H9 (cell line): ENCODE measurements around the gene GRIP2. TPM values are rescaled to one million over a fixed set of nuclear protein-coding genes. Genes with fewer than 3 reads are reported as not detected.

Source experiments
- DNase-seq: peaks from one replicate; pipeline ENCODE4 v3.0.0-alpha.2; 2017
- H2AFZ ChIP-seq: one replicate; pipeline ENCODE4 v1.6.1; 2013; ENCODE audit warnings: mild to moderate bottlenecking, low read length, control low read depth, moderate library complexity
- H2AK5ac ChIP-seq: 2 replicates; pipeline ENCODE4 v1.6.1; 2013; ENCODE audit warnings: low read length, control low read depth, mixed read lengths; ENCODE audit not compliant: insufficient read length
- H2BK120ac ChIP-seq: one replicate; pipeline ENCODE4 v1.6.1; 2013; ENCODE audit warnings: low read depth, mild to moderate bottlenecking, low read length, control low read depth, inconsistent platforms; ENCODE audit not compliant: poor library complexity, severe bottlenecking
- H2BK12ac ChIP-seq: 2 replicates; pipeline ENCODE4 v1.6.1; 2013; ENCODE audit warnings: low read length, control low read depth, mixed read lengths, low read depth; ENCODE audit not compliant: insufficient read length
- H2BK15ac ChIP-seq: 2 replicates; pipeline ENCODE4 v1.6.1; 2013; ENCODE audit warnings: low read depth, low read length, control low read depth
- H2BK20ac ChIP-seq: one replicate; pipeline ENCODE4 v1.6.1; 2013; ENCODE audit warnings: low read depth, mild to moderate bottlenecking, low read length, control low read depth, inconsistent platforms; ENCODE audit not compliant: poor library complexity, severe bottlenecking
- H2BK5ac ChIP-seq: 2 replicates; pipeline ENCODE4 v1.6.1; 2013; ENCODE audit warnings: low read length, control low read depth, mixed read lengths; ENCODE audit not compliant: insufficient read length
- H3K14ac ChIP-seq: 2 replicates; pipeline ENCODE4 v1.6.1; 2013; ENCODE audit warnings: low read length, control low read depth; ENCODE audit not compliant: insufficient read depth
- H3K18ac ChIP-seq: 2 replicates; pipeline ENCODE4 v1.6.1; 2013; ENCODE audit warnings: low read depth, mild to moderate bottlenecking, mixed read lengths, low read length, control low read depth; ENCODE audit not compliant: insufficient read length
- H3K23ac ChIP-seq: 2 replicates; pipeline ENCODE4 v1.6.1; 2013; ENCODE audit warnings: low read length, control low read depth, mixed read lengths, low read depth; ENCODE audit not compliant: insufficient read length
- H3K23me2 ChIP-seq: 2 replicates; pipeline ENCODE4 v1.6.1; 2013; ENCODE audit warnings: low read depth, mild to moderate bottlenecking, mixed read lengths, low read length, control low read depth; ENCODE audit not compliant: insufficient read length, poor library complexity, severe bottlenecking
- H3K27ac ChIP-seq: 2 replicates; pipeline ENCODE4 v1.5.1; 2013; ENCODE audit warnings: low read length, control low read depth, mixed read lengths, low read depth; ENCODE audit not compliant: insufficient read length
- H3K27me3 ChIP-seq: 2 replicates; pipeline ENCODE4 v1.6.1; 2013; ENCODE audit warnings: low read length, control low read depth, inconsistent platforms; ENCODE audit not compliant: insufficient read depth
- H3K4ac ChIP-seq: 2 replicates; pipeline ENCODE4 v1.6.1; 2013; ENCODE audit warnings: low read depth, mild to moderate bottlenecking, control low read depth, inconsistent platforms, low read length, moderate library complexity
- H3K4me1 ChIP-seq: 2 replicates; pipeline ENCODE4 v1.6.1; 2013; ENCODE audit warnings: low read length, control low read depth, inconsistent platforms; ENCODE audit not compliant: insufficient read depth
- H3K4me2 ChIP-seq: 2 replicates; pipeline ENCODE4 v1.6.1; 2013; ENCODE audit warnings: low read length, control low read depth, mixed read lengths; ENCODE audit not compliant: insufficient read length, insufficient read depth
- H3K56ac ChIP-seq: 2 replicates; pipeline ENCODE4 v1.6.1; 2013; ENCODE audit warnings: low read depth, mild to moderate bottlenecking, mixed read lengths, low read length, control low read depth; ENCODE audit not compliant: insufficient read length
- H3K79me1 ChIP-seq: 2 replicates; pipeline ENCODE4 v1.6.1; 2013; ENCODE audit warnings: low read depth, mild to moderate bottlenecking, moderate library complexity, low read length, control low read depth, inconsistent platforms; ENCODE audit not compliant: insufficient read depth, poor library complexity, severe bottlenecking
- H3K79me2 ChIP-seq: 2 replicates; pipeline ENCODE4 v1.6.1; 2013; ENCODE audit warnings: low read length, control low read depth, inconsistent platforms; ENCODE audit not compliant: insufficient read depth
- H3K9ac ChIP-seq: 2 replicates; pipeline ENCODE4 v1.6.1; 2013; ENCODE audit warnings: low read length, control low read depth, mixed read lengths; ENCODE audit not compliant: insufficient read length; ENCODE audit errors: extremely low read depth
- H3K9me3 ChIP-seq: one replicate; pipeline ENCODE4 v1.6.1; 2013; ENCODE audit warnings: low read depth, low read length, inconsistent platforms; ENCODE audit not compliant: control insufficient read depth
- H3T11ph ChIP-seq: one replicate; pipeline ENCODE4 v1.6.1; 2013; ENCODE audit warnings: mild to moderate bottlenecking, low read length, control low read depth, inconsistent platforms
- H4K20me1 ChIP-seq: one replicate; pipeline ENCODE4 v1.6.1; 2013; ENCODE audit not compliant: control insufficient read depth, insufficient read length, insufficient read depth
- H4K5ac ChIP-seq: 2 replicates; pipeline ENCODE4 v1.6.1; 2013; ENCODE audit warnings: low read depth, mild to moderate bottlenecking, mixed read lengths, low read length, control low read depth; ENCODE audit not compliant: insufficient read length
- H4K8ac ChIP-seq: replicated peaks from 2 replicates; pipeline ENCODE4 v1.6.1; 2013; ENCODE audit warnings: low read length, control low read depth, mixed read lengths, low read depth; ENCODE audit not compliant: insufficient read length
- H4K91ac ChIP-seq: 2 replicates; pipeline ENCODE4 v1.6.1; 2013; ENCODE audit warnings: low read depth, mild to moderate bottlenecking, moderate library complexity, mixed read lengths, low read length, control low read depth; ENCODE audit not compliant: insufficient read length
- H3K27ac Mint-ChIP-seq, 3 experiments: 2 replicates in 2 of 3; 3 replicates in 1 of 3; pipeline ENCODE4 v1.8.0; 2020 to 2021; ENCODE audit warnings: mixed read lengths in 3 of 3, mild to moderate bottlenecking in 1 of 3, moderate library complexity in 1 of 3
- H3K27me3 Mint-ChIP-seq: 2 replicates; pipeline ENCODE4 v1.8.0; 2021; ENCODE audit warnings: low read depth, mild to moderate bottlenecking, moderate library complexity, mixed read lengths
- H3K36me3 Mint-ChIP-seq, 3 experiments: 2 replicates in 2 of 3; 3 replicates in 1 of 3; pipeline ENCODE4 v1.8.0; 2020 to 2021; ENCODE audit warnings: low read depth in 3 of 3, mixed read lengths in 3 of 3; ENCODE audit not compliant: insufficient read depth in 1 of 3
- H3K4me1 Mint-ChIP-seq, 2 experiments: 2 replicates each; pipeline ENCODE4 v1.8.0; 2020; ENCODE audit warnings: mixed read lengths in 2 of 2
- H3K4me3 Mint-ChIP-seq, 2 experiments: 2 replicates in 1 of 2; 3 replicates in 1 of 2; pipeline ENCODE4 v1.8.0; 2020 to 2021; ENCODE audit warnings: mild to moderate bottlenecking in 2 of 2, mixed read lengths in 2 of 2, moderate library complexity in 1 of 2
- H3K9me3 Mint-ChIP-seq, 2 experiments: 2 replicates in 1 of 2; 3 replicates in 1 of 2; pipeline ENCODE4 v1.8.0; 2020; ENCODE audit warnings: mild to moderate bottlenecking in 2 of 2, mixed read lengths in 2 of 2, moderate library complexity in 1 of 2
- WGBS: extraction: QIAGEN DNeasy Blood & Tissue Kit; methylation state at CpG from one replicate; pipeline ENCODE4 v1.1.7; 2013; ENCODE audit warnings: missing lambda C conversion rate, low lambda C conversion rate, mixed read lengths; ENCODE audit not compliant: insufficient read length; ENCODE audit errors: extremely low coverage; 5-methylcytosine and 5-hydroxymethylcytosine counted together
- total RNA-seq: library from RNA; stranded (reverse); gene quantifications from 2 replicates; pipeline ENCODE4 v1.2.1, GENCODE V29; 2021
- TF ChIP-seq, protein P1 (sequence below): fragments of 200-600 bp; sonication (generic); conservative IDR thresholded peaks from 3 replicates; pipeline ENCODE4 v1.8.0; 2021; ENCODE audit warnings: antibody characterized with exemption, mild to moderate bottlenecking

GRIP2 gene
- total RNA-seq, 1 experiment from 2014 or later, result 3.1 TPM

DNA sequence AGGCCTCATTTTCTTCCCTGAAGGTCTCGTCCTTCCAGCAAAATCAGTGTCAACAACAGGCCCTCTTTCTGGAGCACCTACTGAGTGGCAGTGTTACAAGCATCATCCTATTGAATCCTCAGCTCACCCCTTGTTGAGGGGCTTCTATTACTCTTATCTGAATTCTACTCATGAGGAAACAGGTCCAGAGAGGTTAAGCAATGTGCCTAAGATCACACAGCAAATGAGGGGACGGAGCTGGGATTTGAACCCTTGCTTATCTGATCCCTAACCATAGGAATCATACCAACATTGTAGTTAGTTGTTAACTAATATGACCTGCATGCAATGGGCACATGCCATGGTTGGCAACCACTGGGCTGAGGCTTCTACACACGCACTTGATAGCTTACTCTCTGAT, 74.7 kb downstream of the GRIP2 start:
- no peaks in the 10 kb centered on the region for H3K27me3 Mint-ChIP-seq
- Histone ChIP-seq H3K23ac (no peak overlapping the region), H3T11ph (no peak overlapping the region), H2BK5ac (no peak overlapping the region), H3K79me1 (no peaks in the 10 kb centered on the region), H2BK15ac (no peak overlapping the region), H4K91ac (no peak overlapping the region), H4K20me1 (no peaks in the 10 kb centered on the region), H3K18ac (no peak overlapping the region), H4K5ac (no peak overlapping the region), H3K14ac (no peak overlapping the region), H3K9me3 (no peaks in the 10 kb centered on the region), H4K8ac (no peak overlapping the region), H3K9ac (no peak overlapping the region), H2BK120ac (no peak overlapping the region), H3K56ac (no peak overlapping the region), H3K4me1 (no peaks in the 10 kb centered on the region), H3K27ac (no peak overlapping the region), H2AFZ (no peak overlapping the region), H3K4ac (no peak overlapping the region), H2BK20ac (no peak overlapping the region), H2BK12ac (no peak overlapping the region), H3K23me2 (no peaks in the 10 kb centered on the region), H2AK5ac (no peak overlapping the region), H3K79me2 (no peaks in the 10 kb centered on the region), H3K27me3 (no peaks in the 10 kb centered on the region), H3K4me2 (no peak overlapping the region)
- H3K27ac Mint-ChIP-seq, result no peak overlapping the region
- WGBS, result no CpG with 5 or more reads among the region's 3 CpGs
- DNase-seq, result no peak
- TF ChIP-seq, protein P1, sequence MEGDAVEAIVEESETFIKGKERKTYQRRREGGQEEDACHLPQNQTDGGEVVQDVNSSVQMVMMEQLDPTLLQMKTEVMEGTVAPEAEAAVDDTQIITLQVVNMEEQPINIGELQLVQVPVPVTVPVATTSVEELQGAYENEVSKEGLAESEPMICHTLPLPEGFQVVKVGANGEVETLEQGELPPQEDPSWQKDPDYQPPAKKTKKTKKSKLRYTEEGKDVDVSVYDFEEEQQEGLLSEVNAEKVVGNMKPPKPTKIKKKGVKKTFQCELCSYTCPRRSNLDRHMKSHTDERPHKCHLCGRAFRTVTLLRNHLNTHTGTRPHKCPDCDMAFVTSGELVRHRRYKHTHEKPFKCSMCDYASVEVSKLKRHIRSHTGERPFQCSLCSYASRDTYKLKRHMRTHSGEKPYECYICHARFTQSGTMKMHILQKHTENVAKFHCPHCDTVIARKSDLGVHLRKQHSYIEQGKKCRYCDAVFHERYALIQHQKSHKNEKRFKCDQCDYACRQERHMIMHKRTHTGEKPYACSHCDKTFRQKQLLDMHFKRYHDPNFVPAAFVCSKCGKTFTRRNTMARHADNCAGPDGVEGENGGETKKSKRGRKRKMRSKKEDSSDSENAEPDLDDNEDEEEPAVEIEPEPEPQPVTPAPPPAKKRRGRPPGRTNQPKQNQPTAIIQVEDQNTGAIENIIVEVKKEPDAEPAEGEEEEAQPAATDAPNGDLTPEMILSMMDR, result no peak
- H3K9me3 Mint-ChIP-seq, result no peaks in the 10 kb centered on the region
- H3K36me3 Mint-ChIP-seq, result peaks cover 19 to 77% (median 26%) of the 10 kb centered on the region in 3 experiments; a peak in 6 of 7 replicates
- no peak overlapping the region for H3K4me3 Mint-ChIP-seq
- peaks cover 23 to 27% of the 10 kb centered on the region in 2 experiments for H3K4me1 Mint-ChIP-seq
